ENCODE measurements around the gene ITPR2.

Gene ITPR2

DNA sequence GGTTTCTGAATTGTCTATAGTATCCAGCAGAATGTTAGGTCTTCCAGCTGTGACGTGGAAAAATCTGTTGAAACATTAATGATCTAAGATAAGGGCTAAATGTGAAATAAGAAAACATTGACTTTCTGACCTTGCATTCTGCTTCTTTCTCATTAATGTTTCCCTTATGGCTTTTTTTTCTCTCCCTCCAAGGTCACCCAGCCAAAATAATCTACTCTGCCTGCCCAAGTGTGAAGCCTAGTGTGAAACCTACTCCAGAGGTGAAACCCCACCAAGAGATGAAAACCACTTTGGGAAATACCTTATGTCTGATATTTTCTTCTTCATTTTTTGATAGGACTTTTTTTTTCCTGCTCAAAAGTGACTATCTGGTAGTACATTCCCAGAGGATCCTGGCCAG, 529.6 kb downstream of the ITPR2 start:
- peaks cover 6% of the 10 kb centered on the region for H3K4me1 ChIP-seq (ENCODE audit: insufficient read depth, poor library complexity, severe bottlenecking)
- TF ChIP-seq, protein P1, sequence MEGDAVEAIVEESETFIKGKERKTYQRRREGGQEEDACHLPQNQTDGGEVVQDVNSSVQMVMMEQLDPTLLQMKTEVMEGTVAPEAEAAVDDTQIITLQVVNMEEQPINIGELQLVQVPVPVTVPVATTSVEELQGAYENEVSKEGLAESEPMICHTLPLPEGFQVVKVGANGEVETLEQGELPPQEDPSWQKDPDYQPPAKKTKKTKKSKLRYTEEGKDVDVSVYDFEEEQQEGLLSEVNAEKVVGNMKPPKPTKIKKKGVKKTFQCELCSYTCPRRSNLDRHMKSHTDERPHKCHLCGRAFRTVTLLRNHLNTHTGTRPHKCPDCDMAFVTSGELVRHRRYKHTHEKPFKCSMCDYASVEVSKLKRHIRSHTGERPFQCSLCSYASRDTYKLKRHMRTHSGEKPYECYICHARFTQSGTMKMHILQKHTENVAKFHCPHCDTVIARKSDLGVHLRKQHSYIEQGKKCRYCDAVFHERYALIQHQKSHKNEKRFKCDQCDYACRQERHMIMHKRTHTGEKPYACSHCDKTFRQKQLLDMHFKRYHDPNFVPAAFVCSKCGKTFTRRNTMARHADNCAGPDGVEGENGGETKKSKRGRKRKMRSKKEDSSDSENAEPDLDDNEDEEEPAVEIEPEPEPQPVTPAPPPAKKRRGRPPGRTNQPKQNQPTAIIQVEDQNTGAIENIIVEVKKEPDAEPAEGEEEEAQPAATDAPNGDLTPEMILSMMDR (IDR thresholded peaks at IDR 0.05; ENCODE audit: poor library complexity, severe bottlenecking) = no peak
- H3K27me3 ChIP-seq (ENCODE audit: insufficient read depth, poor library complexity, severe bottlenecking) = no peaks in the 10 kb centered on the region
- H3K4me3 ChIP-seq (ENCODE audit: severe bottlenecking) = no peak overlapping the region
- no peaks in the 10 kb centered on the region for H3K36me3 ChIP-seq (ENCODE audit: low read depth)
- no peak overlapping the region for H3K27ac ChIP-seq (ENCODE audit: poor library complexity, severe bottlenecking)
- ATAC-seq (ENCODE audit: low read depth) (no peak), DNase-seq (ENCODE audit: low spot score) (no peak)
- H3K9me3 ChIP-seq (ENCODE audit: severe bottlenecking) = no peaks in the 10 kb centered on the region

DNA sequence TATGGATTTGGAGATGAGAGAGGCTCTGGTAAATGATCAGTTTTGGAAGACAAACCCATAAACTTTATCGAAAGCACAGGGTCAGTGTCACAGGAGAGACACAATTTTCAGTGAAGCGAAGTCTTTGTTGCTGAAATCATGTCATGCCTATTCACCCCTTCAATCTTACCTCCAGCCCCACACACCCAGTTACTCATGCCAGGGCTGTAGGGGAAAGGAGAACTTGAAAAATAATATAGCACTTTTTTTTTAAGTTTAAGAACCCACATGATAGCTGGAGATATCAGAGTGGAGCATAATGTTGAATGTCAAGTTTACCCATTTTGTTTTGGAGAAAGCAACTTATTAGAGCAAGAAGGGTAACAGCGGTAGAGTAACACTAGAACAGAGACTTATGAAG, 530.2 kb downstream of the ITPR2 start:
- Histone ChIP-seq H3K9me3 (ENCODE audit: severe bottlenecking) (no peaks in the 10 kb centered on the region), H3K27ac (ENCODE audit: poor library complexity, severe bottlenecking) (no peak overlapping the region), H3K27me3 (ENCODE audit: insufficient read depth, poor library complexity, severe bottlenecking) (no peaks in the 10 kb centered on the region), H3K4me1 (ENCODE audit: insufficient read depth, poor library complexity, severe bottlenecking) (peaks cover 10% of the 10 kb centered on the region), H3K36me3 (ENCODE audit: low read depth) (no peaks in the 10 kb centered on the region), H3K4me3 (ENCODE audit: severe bottlenecking) (no peak overlapping the region)
- DNase-seq (ENCODE audit: low spot score) (no peak), ATAC-seq (ENCODE audit: low read depth) (no peak)
- TF ChIP-seq, protein P1 (IDR thresholded peaks at IDR 0.05; ENCODE audit: poor library complexity, severe bottlenecking) = no peak

DNA sequence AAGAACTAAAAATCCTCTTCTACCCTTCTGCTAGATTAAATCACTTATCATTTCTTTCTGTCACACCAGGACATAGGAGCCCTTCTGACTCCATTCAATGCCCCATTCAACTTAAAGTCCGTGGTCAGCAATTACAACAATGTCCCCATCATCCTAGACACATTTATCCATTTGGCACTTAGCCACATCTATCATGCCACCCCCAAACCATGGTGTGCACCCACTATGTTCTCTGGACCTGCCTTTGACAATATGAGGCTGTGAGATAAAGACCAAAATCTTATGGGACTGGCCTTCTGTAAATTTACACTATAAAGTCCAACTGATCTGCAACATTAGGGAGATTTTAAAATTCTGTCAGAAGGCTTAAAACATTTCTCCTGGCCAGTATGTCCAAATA, 533.2 kb downstream of the ITPR2 start:
- DNase-seq (ENCODE audit: low spot score) (no peak), ATAC-seq (ENCODE audit: low read depth) (no peak)
- H3K27ac ChIP-seq (ENCODE audit: poor library complexity, severe bottlenecking) = peak overlapping the region; percentile 49
- H3K36me3 ChIP-seq (ENCODE audit: low read depth) = no peaks in the 10 kb centered on the region
- peaks cover 10% of the 10 kb centered on the region for H3K4me1 ChIP-seq (ENCODE audit: insufficient read depth, poor library complexity, severe bottlenecking)
- TF ChIP-seq, protein P1 (IDR thresholded peaks at IDR 0.05; ENCODE audit: poor library complexity, severe bottlenecking) = no peak
- H3K27me3 ChIP-seq (ENCODE audit: insufficient read depth, poor library complexity, severe bottlenecking) = no peaks in the 10 kb centered on the region
- no peak overlapping the region for H3K4me3 ChIP-seq (ENCODE audit: severe bottlenecking)
- no peaks in the 10 kb centered on the region for H3K9me3 ChIP-seq (ENCODE audit: severe bottlenecking)

DNA sequence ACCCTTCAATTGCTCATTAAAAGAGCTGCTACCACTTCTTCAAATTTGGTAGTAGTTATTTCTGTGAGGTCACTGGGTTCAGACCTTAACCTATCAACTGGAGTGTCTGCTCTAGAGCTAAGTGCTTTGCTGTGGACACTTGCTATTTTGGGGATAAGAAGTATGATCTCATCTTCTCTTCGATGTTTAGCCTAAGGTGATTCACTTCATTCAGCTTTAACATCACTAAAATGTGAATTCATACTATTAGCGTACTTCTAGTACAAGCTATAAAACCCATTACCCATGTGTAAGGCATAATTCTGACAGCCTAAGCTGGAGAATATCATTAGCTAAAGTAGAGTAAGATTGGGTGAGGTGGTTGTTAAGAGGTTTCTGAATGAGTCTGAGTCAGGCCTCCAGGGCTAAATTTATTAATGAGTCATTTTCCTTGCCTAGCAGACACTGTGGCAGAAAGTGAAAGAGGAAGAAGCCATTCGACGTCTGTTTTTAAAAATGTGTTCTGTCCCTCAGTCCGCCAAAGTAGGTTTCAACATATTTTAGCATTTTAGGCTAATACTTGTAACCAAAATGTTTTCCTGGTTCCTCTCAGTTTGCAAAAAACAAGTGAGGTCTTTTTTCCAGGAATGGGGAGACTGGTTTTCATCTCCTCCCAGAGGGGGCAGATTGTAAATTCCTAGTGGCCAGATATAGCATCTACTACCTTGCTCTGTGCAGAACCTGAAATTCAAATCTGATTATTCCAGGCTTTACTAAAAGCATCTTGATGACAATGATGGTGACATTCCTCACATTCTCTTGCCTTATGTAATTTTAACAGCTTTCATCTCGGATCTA, 534.0 kb downstream of the ITPR2 start:
- Histone ChIP-seq H3K36me3 (ENCODE audit: low read depth) (no peaks in the 10 kb centered on the region), H3K27me3 (ENCODE audit: insufficient read depth, poor library complexity, severe bottlenecking) (no peaks in the 10 kb centered on the region), H3K4me3 (ENCODE audit: severe bottlenecking) (no peak overlapping the region), H3K4me1 (ENCODE audit: insufficient read depth, poor library complexity, severe bottlenecking) (peaks cover 10% of the 10 kb centered on the region), H3K9me3 (ENCODE audit: severe bottlenecking) (no peaks in the 10 kb centered on the region), H3K27ac (ENCODE audit: poor library complexity, severe bottlenecking) (peak overlapping the region; percentile 49)
- TF ChIP-seq, protein P1 (IDR thresholded peaks at IDR 0.05; ENCODE audit: poor library complexity, severe bottlenecking) = no peak
- ATAC-seq (ENCODE audit: low read depth) (peak; percentile 100), DNase-seq (ENCODE audit: low spot score) (no peak)
